HG03432 (cell line): ENCODE data around the gene GIMAP2.
"Not testable (repeated sequence)": the region's sequence is repeated elsewhere in the genome, so short reads cannot be mapped to it uniquely, and the experiment has no call there.

Experiments
- ATAC-seq: cut with Tn5 transposase; IDR thresholded peaks from one replicate; pipeline ENCODE4 v1.9.1; 2021; ENCODE audit warnings: mild to moderate bottlenecking, moderate library complexity; ENCODE audit not compliant: unreplicated experiment

The GIMAP2 gene

GRCh38 chr7:150685219-150686029 lies at the start of gene GIMAP2:
TSS of gene GIMAP2 (plus strand) at chr7:150685706. CDS start at chr7:150687060, 1,354 bp downstream.
- ATAC-seq: peak; percentile 96

GRCh38 chr7:150641854-150642253 lies 43.7 kb upstream of the GIMAP2 start:
- ATAC-seq: no peak

- no peak for ATAC-seq
Measured at GRCh38 chr7:150642926-150643325, 42.6 kb upstream of the GIMAP2 start.

GRCh38 chr7:150645259-150646020 lies 40.1 kb upstream of the GIMAP2 start:
- ATAC-seq: no peak

- no peak for ATAC-seq
Measured at GRCh38 chr7:150648353-150649079, 37.0 kb upstream of the GIMAP2 start.

- no peak for ATAC-seq
Measured at GRCh38 chr7:150649080-150649385, 36.5 kb upstream of the GIMAP2 start.

- ATAC-seq: no peak
Measured at GRCh38 chr7:150654692-150655091, 30.8 kb upstream of the GIMAP2 start.

- ATAC-seq: no peak
Measured at GRCh38 chr7:150656047-150656446, 29.5 kb upstream of the GIMAP2 start.

GRCh38 chr7:150657526-150657925 lies 28.0 kb upstream of the GIMAP2 start:
- no peak for ATAC-seq

- ATAC-seq: no peak
Measured at GRCh38 chr7:150660939-150661613, 24.4 kb upstream of the GIMAP2 start.

GRCh38 chr7:150662821-150663220 lies 22.7 kb upstream of the GIMAP2 start:
- ATAC-seq: not testable (repeated sequence)

GRCh38 chr7:150663802-150664494 lies 21.6 kb upstream of the GIMAP2 start:
- no peak for ATAC-seq

GRCh38 chr7:150665089-150665748 lies 20.3 kb upstream of the GIMAP2 start:
- no peak for ATAC-seq

GRCh38 chr7:150665896-150666295 lies 19.6 kb upstream of the GIMAP2 start:
- no peak for ATAC-seq

- ATAC-seq: no peak
Measured at GRCh38 chr7:150666412-150666811, 19.1 kb upstream of the GIMAP2 start.

GRCh38 chr7:150668472-150668911 lies 17.0 kb upstream of the GIMAP2 start:
- ATAC-seq: peak; percentile 81

GRCh38 chr7:150668977-150669376 lies 16.5 kb upstream of the GIMAP2 start:
- no peak for ATAC-seq

- not testable (repeated sequence) for ATAC-seq
Measured at GRCh38 chr7:150671798-150672585, 13.5 kb upstream of the GIMAP2 start.

- no peak for ATAC-seq
Measured at GRCh38 chr7:150675714-150676113, 9.8 kb upstream of the GIMAP2 start.
